ENCODE measurements around the gene TMEM229A. TPM values are rescaled to one million over a fixed set of nuclear protein-coding genes. Genes with fewer than 3 reads are reported as not detected.
"Not testable (repeated sequence)": the region's sequence is repeated elsewhere in the genome, so short reads cannot be mapped to it uniquely, and the experiment has no call there.

The TMEM229A gene
- polyA plus RNA-seq, 1 experiment = not detected

DNA sequence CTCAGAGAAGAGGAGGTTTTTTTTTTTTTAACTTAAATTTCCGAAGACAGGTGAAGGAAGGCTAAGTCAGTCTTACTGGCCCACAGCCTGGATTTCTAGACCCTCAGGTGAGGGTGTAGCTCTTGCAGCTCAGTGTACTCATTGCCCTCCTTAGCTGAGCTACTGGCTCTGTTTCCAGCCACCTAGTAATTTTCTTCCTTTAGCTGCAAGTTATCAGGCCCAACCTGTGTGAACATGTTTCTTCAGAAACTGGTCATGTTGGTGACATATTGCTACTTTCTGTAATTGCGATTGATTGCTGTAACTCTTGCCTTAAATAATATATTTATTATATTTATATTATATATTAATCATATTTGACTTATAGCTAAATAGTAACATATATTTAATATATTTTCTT lies 10.0 kb upstream of the TMEM229A start:
- TF ChIP-seq, protein P1, sequence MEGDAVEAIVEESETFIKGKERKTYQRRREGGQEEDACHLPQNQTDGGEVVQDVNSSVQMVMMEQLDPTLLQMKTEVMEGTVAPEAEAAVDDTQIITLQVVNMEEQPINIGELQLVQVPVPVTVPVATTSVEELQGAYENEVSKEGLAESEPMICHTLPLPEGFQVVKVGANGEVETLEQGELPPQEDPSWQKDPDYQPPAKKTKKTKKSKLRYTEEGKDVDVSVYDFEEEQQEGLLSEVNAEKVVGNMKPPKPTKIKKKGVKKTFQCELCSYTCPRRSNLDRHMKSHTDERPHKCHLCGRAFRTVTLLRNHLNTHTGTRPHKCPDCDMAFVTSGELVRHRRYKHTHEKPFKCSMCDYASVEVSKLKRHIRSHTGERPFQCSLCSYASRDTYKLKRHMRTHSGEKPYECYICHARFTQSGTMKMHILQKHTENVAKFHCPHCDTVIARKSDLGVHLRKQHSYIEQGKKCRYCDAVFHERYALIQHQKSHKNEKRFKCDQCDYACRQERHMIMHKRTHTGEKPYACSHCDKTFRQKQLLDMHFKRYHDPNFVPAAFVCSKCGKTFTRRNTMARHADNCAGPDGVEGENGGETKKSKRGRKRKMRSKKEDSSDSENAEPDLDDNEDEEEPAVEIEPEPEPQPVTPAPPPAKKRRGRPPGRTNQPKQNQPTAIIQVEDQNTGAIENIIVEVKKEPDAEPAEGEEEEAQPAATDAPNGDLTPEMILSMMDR (IDR thresholded peaks at IDR 0.05; ENCODE audit: low read depth, low read length) = no peak
- ChIA-PET POLR2A (no interaction called here), CTCF (no interaction called here)
- H3K27me3 ChIP-seq (ENCODE audit: control insufficient read depth, insufficient read depth, low read length) = no peaks in the 10 kb centered on the region
- H3K4me3 ChIP-seq (ENCODE audit: low read depth, low read length) = no peak overlapping the region
- no peaks in the 10 kb centered on the region for H3K9me3 ChIP-seq (ENCODE audit: control insufficient read depth, insufficient read depth, low read length)
- no peak overlapping the region for H3K27ac ChIP-seq (ENCODE audit: low read depth, low read length)
- DNase-seq (ENCODE audit: low read depth, low spot score) = no peak

DNA sequence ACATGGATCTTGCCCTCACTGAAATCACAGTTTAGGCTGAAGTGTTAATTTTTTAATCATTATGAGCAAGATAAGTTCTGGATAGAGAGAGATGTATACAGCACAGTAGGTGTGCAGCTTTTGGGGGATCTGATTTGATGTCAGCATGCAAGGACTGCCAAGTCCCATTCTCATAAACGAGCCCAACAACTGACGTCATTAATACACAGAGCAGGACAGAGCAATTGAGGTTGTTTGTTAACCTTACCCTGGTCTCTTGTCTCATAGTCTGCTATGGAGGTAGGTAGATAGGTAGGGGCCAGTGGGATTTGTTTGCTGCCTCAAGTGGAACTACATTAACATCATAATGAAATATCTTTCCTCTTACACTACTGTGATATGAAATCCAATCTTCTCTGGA lies 8.6 kb upstream of the TMEM229A start:
- no peaks in the 10 kb centered on the region for H3K27me3 ChIP-seq (ENCODE audit: control insufficient read depth, insufficient read depth, low read length)
- DNase-seq (ENCODE audit: low read depth, low spot score) = no peak
- ChIA-PET CTCF (no interaction called here), POLR2A (no interaction called here)
- no peaks in the 10 kb centered on the region for H3K9me3 ChIP-seq (ENCODE audit: control insufficient read depth, insufficient read depth, low read length)
- H3K4me3 ChIP-seq (ENCODE audit: low read depth, low read length) = no peak overlapping the region
- TF ChIP-seq, protein P1 (IDR thresholded peaks at IDR 0.05; ENCODE audit: low read depth, low read length) = no peak
- no peak overlapping the region for H3K27ac ChIP-seq (ENCODE audit: low read depth, low read length)

DNA sequence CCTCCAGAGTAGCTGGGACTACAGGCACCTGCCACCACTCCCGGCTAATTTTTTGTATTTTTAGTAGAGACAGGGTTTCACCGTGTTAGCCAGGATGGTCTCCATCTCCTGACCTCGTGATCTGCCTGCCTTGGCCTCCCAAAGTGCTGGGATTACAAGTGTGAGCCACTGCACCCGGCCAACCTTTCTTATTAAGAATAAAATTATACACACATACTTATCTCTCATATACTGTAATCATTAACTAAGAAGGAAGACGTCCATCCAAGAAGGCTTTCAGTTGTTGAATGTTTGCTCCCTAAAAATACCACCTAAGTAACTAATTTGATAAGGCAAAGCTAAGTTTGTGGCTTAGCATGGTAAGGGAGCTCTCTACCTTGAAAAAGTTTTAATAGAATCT lies 5.0 kb upstream of the TMEM229A start:
- peaks cover 20% of the 10 kb centered on the region for H3K27me3 ChIP-seq (ENCODE audit: control insufficient read depth, insufficient read depth, low read length)
- CTCF ChIA-PET; H3K9me3 ChIP-seq (ENCODE audit: control insufficient read depth, insufficient read depth, low read length); H3K27ac ChIP-seq (ENCODE audit: low read depth, low read length); POLR2A ChIA-PET; DNase-seq (ENCODE audit: low read depth, low spot score); H3K4me3 ChIP-seq (ENCODE audit: low read depth, low read length): not testable (repeated sequence)

DNA sequence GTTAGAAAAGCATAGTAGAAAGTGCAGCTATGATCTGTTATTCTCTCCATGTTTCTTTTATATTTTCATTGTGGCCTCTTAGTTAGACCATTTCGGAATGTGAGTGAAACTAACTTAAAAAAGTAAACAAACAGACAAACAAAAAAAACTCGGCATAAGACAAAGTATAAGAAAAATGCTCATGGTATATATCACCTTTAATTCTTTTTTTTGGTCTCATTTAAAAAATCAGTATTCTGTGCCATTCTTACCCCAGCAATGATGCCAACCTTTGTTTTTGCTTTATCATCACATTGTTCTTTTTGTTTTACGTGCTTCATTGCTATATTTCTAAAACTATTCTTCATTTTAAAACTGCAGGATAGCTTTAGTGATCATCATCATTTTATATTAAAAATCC lies 2.8 kb upstream of the TMEM229A start:
- Histone ChIP-seq H3K27ac (ENCODE audit: low read depth, low read length) (no peak overlapping the region), H3K9me3 (ENCODE audit: control insufficient read depth, insufficient read depth, low read length) (peaks cover 2% of the 10 kb centered on the region; the same call in 1 of the 2 replicates), H3K27me3 (ENCODE audit: control insufficient read depth, insufficient read depth, low read length) (peaks cover 37% of the 10 kb centered on the region), H3K4me3 (ENCODE audit: low read depth, low read length) (no peak overlapping the region)
- POLR2A ChIA-PET = no interaction called here
- TF ChIP-seq, protein P1 (IDR thresholded peaks at IDR 0.05; ENCODE audit: low read depth, low read length) = no peak
- CTCF ChIA-PET = interaction anchor here (1.0 kb wide), 1 partner anchor 14 kb away, joined by 3 read pairs; no protein-coding TSS in a partner anchor
- no peak for DNase-seq (ENCODE audit: low read depth, low spot score)

DNA sequence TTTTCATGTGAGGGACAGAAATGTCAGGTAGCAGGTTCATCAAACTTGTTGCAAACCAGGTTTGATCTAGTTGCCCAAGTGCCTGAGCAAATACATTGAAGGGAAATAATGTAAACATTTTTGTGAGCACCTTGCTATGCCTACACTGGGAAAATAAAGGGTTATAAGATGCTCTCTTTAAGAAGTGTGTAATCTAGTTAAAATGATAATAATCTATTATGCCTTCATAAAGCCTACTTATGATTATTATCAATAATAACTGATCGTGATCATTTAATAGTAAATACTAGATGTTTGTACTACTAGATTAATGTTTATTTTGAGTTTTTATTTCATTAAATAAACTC lies 1.9 kb upstream of the TMEM229A start:
- DNase-seq (ENCODE audit: low read depth, low spot score) = no peak
- ChIA-PET POLR2A (no interaction called here), CTCF (interaction anchor here (1.0 kb wide), 1 partner anchor 15 kb away, joined by 3 read pairs; no protein-coding TSS in a partner anchor)
- H3K9me3 ChIP-seq (ENCODE audit: control insufficient read depth, insufficient read depth, low read length) = peaks cover 2% of the 10 kb centered on the region; the same call in 1 of the 2 replicates
- H3K4me3 ChIP-seq (ENCODE audit: low read depth, low read length) = no peak overlapping the region
- H3K27me3 ChIP-seq (ENCODE audit: control insufficient read depth, insufficient read depth, low read length) = peaks cover 37% of the 10 kb centered on the region
- TF ChIP-seq, protein P1 (IDR thresholded peaks at IDR 0.05; ENCODE audit: low read depth, low read length) = no peak
- no peak overlapping the region for H3K27ac ChIP-seq (ENCODE audit: low read depth, low read length)

Measured in AG04450 (cell line).